Measurements from ENCODE around the gene IL20. TPM values are rescaled to one million over a fixed set of nuclear protein-coding genes. Genes with fewer than 3 reads are reported as not detected.

Gene IL20
- total and polyA plus RNA-seq, 2 of the 13 experiments (the other 11 are each of a cell fraction or from before 2014, with no cell fraction given), result 0.05 TPM; not detected in 1

- TF ChIP-seq ATF2 (CRISPR knock-in tag; IDR thresholded peaks at IDR 0.05) (no peak), ZNF280D (CRISPR knock-in tag; IDR thresholded peaks at IDR 0.05) (no peak)
Observed at GRCh38 chr1:206842854-206843253, 22.6 kb upstream of the IL20 start (continued).

GRCh38 chr1:206843626-206844025 is 21.8 kb upstream of the IL20 start:
- no peaks in the 10 kb centered on the region for H3K9me3 ChIP-seq (ENCODE audit: low read length)
- no peaks in the 10 kb centered on the region for H4K20me1 ChIP-seq (ENCODE audit: insufficient read depth, low read length)
- DNase-seq (ENCODE audit: low spot score) (no peak), FAIRE-seq (no peak), ATAC-seq (no peak; the same call in 2 of the 3 replicates)
- POLR2A ChIA-PET, result no interaction called here
- no peak overlapping the region for H3K4me2 ChIP-seq (ENCODE audit: low read depth, low read length)
- no TSS peak for BruUV-seq (replicated peaks)
- WGBS (ENCODE audit: low lambda C conversion rate), result 12% methylated on average over 4 of the region's 4 CpGs
- intact Hi-C loops (cut with micrococcal nuclease; ENCODE audit: unreplicated experiment), result no loop called here
- CTCF ChIA-PET (ENCODE audit: low intra/inter-chr PET ratio, low total read pairs), result no interaction called here
- no peaks in the 10 kb centered on the region for H3K79me2 ChIP-seq (ENCODE audit: insufficient read depth, low read length)
- no peak for TF ChIP-seq ZNF34 (CRISPR knock-in tag; IDR thresholded peaks at IDR 0.05; ENCODE audit: borderline replicate concordance)
- no peak for TF ChIP-seq ZNF256 (CRISPR knock-in tag; conservative IDR thresholded peaks at IDR 0.05)
- no peak for TF ChIP-seq POLR2AphosphoS5 (IDR thresholded peaks at IDR 0.05; ENCODE audit: low read depth, low read length)
- no peak for TF ChIP-seq GATAD1 (CRISPR knock-in tag; IDR thresholded peaks at IDR 0.05)
- H2AFZ ChIP-seq (ENCODE audit: low read length), result no peak overlapping the region
- peaks cover 2 to 22% of the 10 kb centered on the region in 2 experiments; a peak in 3 of 5 replicates for H3K27me3 ChIP-seq (ENCODE audit: control insufficient read depth in 1 of 2, insufficient read depth in 2 of 2, low read length in 2 of 2)
- no peak overlapping the region for H3K4me3 ChIP-seq (replicated peaks in 1 of 3; ENCODE audit: insufficient read depth in 1 of 3, low read depth in 2 of 3, low read length in 3 of 3)
- no peak overlapping the region for H3K27ac ChIP-seq (ENCODE audit: extremely low read length, insufficient read depth, low read length)
- no peaks in the 10 kb centered on the region for H3K36me3 ChIP-seq (replicated peaks in 1 of 2; ENCODE audit: control insufficient read depth in 1 of 2, insufficient read depth in 2 of 2, low read length in 2 of 2)
- H3K4me1 ChIP-seq (ENCODE audit: insufficient read depth, low read length), result no peaks in the 10 kb centered on the region
- in situ Hi-C loops (cut with HindIII; ENCODE audit: extremely low pct_ligation_motif_present, low pct_unique_long_range_greater_than_20kb), result no loop called here
- no peak overlapping the region for H3K9ac ChIP-seq (ENCODE audit: insufficient read depth, low read depth, low read length)
